ENCODE measurements around the gene TAS2R41.

Gene TAS2R41

GRCh38 chr7:143477501-143478150 lies at the start of gene TAS2R41:
Gene TAS2R41, plus strand, starts transcription at chr7:143477873. Its CDS starts 0 bp downstream, at chr7:143477873.
- Histone ChIP-seq H3K36me3 (ENCODE audit: control insufficient read depth, insufficient read depth, low read length) (no peaks in the 10 kb centered on the region), H3K4me1 (ENCODE audit: control insufficient read depth, insufficient read depth, low read length) (no peaks in the 10 kb centered on the region), H3K27me3 (ENCODE audit: control insufficient read depth, insufficient read depth, low read length) (no peaks in the 10 kb centered on the region), H3K9ac (ENCODE audit: low read length) (no peak within 1 kb of the TSS), H3K4me3 (ENCODE audit: low read length) (no peak within 1 kb of the TSS), H3K27ac (ENCODE audit: low read depth, low read length) (no peak within 1 kb of the TSS)

- Histone ChIP-seq H3K36me3 (ENCODE audit: control insufficient read depth, insufficient read depth, low read length) (no peaks in the 10 kb centered on the region), H3K4me3 (ENCODE audit: low read length) (no peak overlapping the region), H3K27me3 (ENCODE audit: control insufficient read depth, insufficient read depth, low read length) (no peaks in the 10 kb centered on the region), H3K9ac (ENCODE audit: low read length) (no peak overlapping the region), H3K4me1 (ENCODE audit: control insufficient read depth, insufficient read depth, low read length) (no peaks in the 10 kb centered on the region), H3K27ac (ENCODE audit: low read depth, low read length) (no peak overlapping the region)
These were observed 47.6 kb upstream of the TAS2R41 start for GRCh38 chr7:143429770-143430698.

GRCh38 chr7:143431109-143431508 lies 46.6 kb upstream of the TAS2R41 start:
- H3K27ac ChIP-seq (ENCODE audit: low read depth, low read length) = no peak overlapping the region
- H3K4me1 ChIP-seq (ENCODE audit: control insufficient read depth, insufficient read depth, low read length) = no peaks in the 10 kb centered on the region
- H3K9ac ChIP-seq (ENCODE audit: low read length) = no peak overlapping the region
- H3K27me3 ChIP-seq (ENCODE audit: control insufficient read depth, insufficient read depth, low read length) = no peaks in the 10 kb centered on the region
- H3K4me3 ChIP-seq (ENCODE audit: low read length) = no peak overlapping the region
- no peaks in the 10 kb centered on the region for H3K36me3 ChIP-seq (ENCODE audit: control insufficient read depth, insufficient read depth, low read length)

DNA sequence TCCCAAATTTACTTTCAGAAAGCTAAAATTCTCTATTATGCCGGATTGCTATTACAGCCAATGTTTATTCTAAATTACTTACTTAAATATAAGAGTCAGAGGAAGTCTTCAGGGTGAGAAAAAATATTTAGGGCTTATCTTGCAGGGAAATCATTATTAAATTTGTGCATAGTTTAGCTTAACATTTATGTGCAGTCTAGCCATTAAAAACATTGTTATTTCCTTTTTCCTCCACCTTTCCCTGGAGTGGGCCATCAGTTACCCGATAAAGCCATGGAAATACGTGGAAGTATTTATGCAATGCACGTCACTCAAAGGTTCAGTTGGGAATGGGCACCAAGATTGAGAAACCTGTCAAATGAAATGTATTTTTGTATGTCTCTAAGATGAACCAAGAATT lies 43.9 kb upstream of the TAS2R41 start:
- no peaks in the 10 kb centered on the region for H3K27me3 ChIP-seq (ENCODE audit: control insufficient read depth, insufficient read depth, low read length)
- no peak overlapping the region for H3K27ac ChIP-seq (ENCODE audit: low read depth, low read length)
- no peak overlapping the region for H3K4me3 ChIP-seq (ENCODE audit: low read length)
- H3K36me3 ChIP-seq (ENCODE audit: control insufficient read depth, insufficient read depth, low read length) = no peaks in the 10 kb centered on the region
- H3K9ac ChIP-seq (ENCODE audit: low read length) = no peak overlapping the region
- H3K4me1 ChIP-seq (ENCODE audit: control insufficient read depth, insufficient read depth, low read length) = no peaks in the 10 kb centered on the region

DNA sequence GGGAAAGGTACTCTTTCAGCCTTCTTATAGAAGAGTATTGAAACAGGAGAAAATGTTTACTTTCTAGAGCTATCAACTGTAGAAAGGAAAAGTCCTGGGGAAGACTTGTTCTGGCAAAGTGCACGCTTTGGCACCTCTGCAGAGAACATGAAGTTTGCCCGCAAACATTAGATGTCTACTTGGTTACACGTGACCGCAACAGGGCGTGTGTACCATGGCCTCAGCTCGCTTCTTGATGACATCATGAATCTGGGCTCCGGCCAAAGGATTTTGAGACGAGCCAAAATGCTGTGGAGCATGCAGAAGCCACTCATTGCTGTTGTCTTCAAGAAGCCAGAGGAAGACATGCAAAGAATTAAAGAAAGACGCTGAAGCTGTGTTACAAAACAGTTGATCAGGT lies 43.0 kb upstream of the TAS2R41 start:
- Histone ChIP-seq H3K27me3 (ENCODE audit: control insufficient read depth, insufficient read depth, low read length) (no peaks in the 10 kb centered on the region), H3K4me3 (ENCODE audit: low read length) (no peak overlapping the region), H3K4me1 (ENCODE audit: control insufficient read depth, insufficient read depth, low read length) (no peaks in the 10 kb centered on the region), H3K9ac (ENCODE audit: low read length) (no peak overlapping the region), H3K36me3 (ENCODE audit: control insufficient read depth, insufficient read depth, low read length) (no peaks in the 10 kb centered on the region), H3K27ac (ENCODE audit: low read depth, low read length) (no peak overlapping the region)

DNA sequence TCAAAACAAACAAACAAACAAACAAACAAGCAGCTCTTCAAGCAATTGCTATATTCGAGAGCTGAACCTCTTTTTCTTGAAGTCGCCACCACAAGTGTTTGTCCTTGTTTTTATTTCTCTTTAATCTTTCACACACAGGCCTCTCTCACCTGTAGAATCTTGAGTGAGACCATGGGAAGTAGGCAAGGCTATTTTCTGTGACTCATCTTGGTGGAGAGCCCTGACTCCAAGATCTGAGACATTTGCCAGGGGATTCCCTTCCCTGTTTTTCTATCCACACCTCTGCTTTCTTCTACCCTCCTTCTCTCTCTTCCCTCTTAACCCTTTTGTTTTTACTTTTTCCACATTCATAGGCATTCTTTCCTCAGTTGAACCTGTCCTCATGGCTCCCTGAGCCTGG lies 42.4 kb upstream of the TAS2R41 start:
- Histone ChIP-seq H3K27ac (ENCODE audit: low read depth, low read length) (no peak overlapping the region), H3K4me3 (ENCODE audit: low read length) (no peak overlapping the region), H3K36me3 (ENCODE audit: control insufficient read depth, insufficient read depth, low read length) (no peaks in the 10 kb centered on the region), H3K9ac (ENCODE audit: low read length) (no peak overlapping the region), H3K27me3 (ENCODE audit: control insufficient read depth, insufficient read depth, low read length) (no peaks in the 10 kb centered on the region), H3K4me1 (ENCODE audit: control insufficient read depth, insufficient read depth, low read length) (no peaks in the 10 kb centered on the region)

GRCh38 chr7:143436325-143436946 lies 41.2 kb upstream of the TAS2R41 start:
- H3K9ac ChIP-seq (ENCODE audit: low read length) = no peak overlapping the region
- no peak overlapping the region for H3K4me3 ChIP-seq (ENCODE audit: low read length)

GRCh38 chr7:143437578-143437977 lies 40.1 kb upstream of the TAS2R41 start:
- Histone ChIP-seq H3K4me1 (ENCODE audit: control insufficient read depth, insufficient read depth, low read length) (no peaks in the 10 kb centered on the region), H3K36me3 (ENCODE audit: control insufficient read depth, insufficient read depth, low read length) (no peaks in the 10 kb centered on the region), H3K4me3 (ENCODE audit: low read length) (no peak overlapping the region), H3K9ac (ENCODE audit: low read length) (no peak overlapping the region), H3K27ac (ENCODE audit: low read depth, low read length) (no peak overlapping the region), H3K27me3 (ENCODE audit: control insufficient read depth, insufficient read depth, low read length) (no peaks in the 10 kb centered on the region)

More at GRCh38 chr7:143436325-143436946, 41.2 kb upstream of the TAS2R41 start:
- Histone ChIP-seq H3K27ac (ENCODE audit: low read depth, low read length) (no peak overlapping the region), H3K4me1 (ENCODE audit: control insufficient read depth, insufficient read depth, low read length) (no peaks in the 10 kb centered on the region), H3K36me3 (ENCODE audit: control insufficient read depth, insufficient read depth, low read length) (no peaks in the 10 kb centered on the region), H3K27me3 (ENCODE audit: control insufficient read depth, insufficient read depth, low read length) (no peaks in the 10 kb centered on the region)

- H3K4me1 ChIP-seq (ENCODE audit: control insufficient read depth, insufficient read depth, low read length) = no peaks in the 10 kb centered on the region
These were observed 37.8 kb upstream of the TAS2R41 start for GRCh38 chr7:143439866-143440265.

GRCh38 chr7:143443153-143443552 lies 34.5 kb upstream of the TAS2R41 start, which contains the start of gene TAS2R60:
Gene TAS2R60, plus strand, starts transcription at chr7:143443453. Its CDS starts 0 bp downstream, at chr7:143443453.
- Histone ChIP-seq H3K36me3 (ENCODE audit: control insufficient read depth, insufficient read depth, low read length) (no peaks in the 10 kb centered on the region), H3K9ac (ENCODE audit: low read length) (no peak within 1 kb of the TSS), H3K27me3 (ENCODE audit: control insufficient read depth, insufficient read depth, low read length) (no peaks in the 10 kb centered on the region), H3K4me1 (ENCODE audit: control insufficient read depth, insufficient read depth, low read length) (no peaks in the 10 kb centered on the region), H3K4me3 (ENCODE audit: low read length) (no peak within 1 kb of the TSS), H3K27ac (ENCODE audit: low read depth, low read length) (no peak within 1 kb of the TSS)

More at GRCh38 chr7:143439866-143440265, 37.8 kb upstream of the TAS2R41 start:
- H3K27ac ChIP-seq (ENCODE audit: low read depth, low read length) = no peak overlapping the region
- H3K36me3 ChIP-seq (ENCODE audit: control insufficient read depth, insufficient read depth, low read length) = no peaks in the 10 kb centered on the region
- no peaks in the 10 kb centered on the region for H3K27me3 ChIP-seq (ENCODE audit: control insufficient read depth, insufficient read depth, low read length)
- no peak overlapping the region for H3K9ac ChIP-seq (ENCODE audit: low read length)
- H3K4me3 ChIP-seq (ENCODE audit: low read length) = no peak overlapping the region

DNA sequence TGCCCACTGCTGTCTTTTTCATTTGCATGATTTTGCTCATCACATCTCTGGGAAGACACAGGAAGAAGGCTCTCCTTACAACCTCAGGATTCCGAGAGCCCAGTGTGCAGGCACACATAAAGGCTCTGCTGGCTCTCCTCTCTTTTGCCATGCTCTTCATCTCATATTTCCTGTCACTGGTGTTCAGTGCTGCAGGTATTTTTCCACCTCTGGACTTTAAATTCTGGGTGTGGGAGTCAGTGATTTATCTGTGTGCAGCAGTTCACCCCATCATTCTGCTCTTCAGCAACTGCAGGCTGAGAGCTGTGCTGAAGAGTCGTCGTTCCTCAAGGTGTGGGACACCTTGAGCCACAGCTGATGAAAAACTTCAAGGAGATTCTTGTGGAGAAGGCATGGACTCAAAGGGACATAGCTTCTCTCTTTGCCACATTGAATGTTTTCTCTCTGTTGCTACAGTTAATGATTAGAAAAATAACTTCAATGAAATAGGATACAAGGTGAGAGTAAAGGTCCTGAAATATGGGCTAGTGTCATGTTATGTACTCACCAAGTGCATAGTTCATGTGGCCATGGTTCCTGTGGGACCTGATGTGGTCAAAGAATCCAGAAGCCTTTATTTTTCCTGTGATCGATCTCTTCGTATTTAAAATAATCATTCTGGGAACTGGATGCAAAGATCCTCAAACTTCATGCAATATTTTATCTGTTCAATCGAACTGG lies 33.5 kb upstream of the TAS2R41 start:
- no peak overlapping the region for H3K4me3 ChIP-seq (ENCODE audit: low read length)

DNA sequence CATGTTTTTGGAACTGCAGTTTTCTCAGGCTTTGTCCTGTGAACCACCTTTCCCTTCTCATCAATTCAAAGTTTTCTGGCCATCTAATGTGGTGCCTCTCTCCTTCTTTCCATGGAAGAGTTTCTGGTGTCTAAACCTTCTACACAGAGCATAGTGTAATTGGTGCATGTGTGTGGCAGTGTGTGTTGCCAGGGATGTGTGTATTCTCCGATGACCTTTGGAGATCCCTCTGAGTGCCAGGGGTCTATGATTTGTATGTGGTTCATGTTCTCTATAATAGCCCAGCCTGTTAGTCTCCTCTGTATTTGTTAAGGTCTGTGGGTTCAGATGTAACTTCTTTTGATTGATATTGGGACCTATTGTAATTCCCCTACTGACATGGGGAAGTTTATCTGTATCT lies 32.9 kb upstream of the TAS2R41 start:
- H3K27me3 ChIP-seq (ENCODE audit: control insufficient read depth, insufficient read depth, low read length) = no peaks in the 10 kb centered on the region
- H3K36me3 ChIP-seq (ENCODE audit: control insufficient read depth, insufficient read depth, low read length) = no peaks in the 10 kb centered on the region
- no peak overlapping the region for H3K9ac ChIP-seq (ENCODE audit: low read length)
- H3K4me1 ChIP-seq (ENCODE audit: control insufficient read depth, insufficient read depth, low read length) = no peaks in the 10 kb centered on the region
- H3K27ac ChIP-seq (ENCODE audit: low read depth, low read length) = no peak overlapping the region
- no peak overlapping the region for H3K4me3 ChIP-seq (ENCODE audit: low read length)

More for the DNA sequence above, 33.5 kb upstream of the TAS2R41 start:
- Histone ChIP-seq H3K36me3 (ENCODE audit: control insufficient read depth, insufficient read depth, low read length) (no peaks in the 10 kb centered on the region), H3K27ac (ENCODE audit: low read depth, low read length) (no peak overlapping the region), H3K4me1 (ENCODE audit: control insufficient read depth, insufficient read depth, low read length) (no peaks in the 10 kb centered on the region), H3K9ac (ENCODE audit: low read length) (no peak overlapping the region), H3K27me3 (ENCODE audit: control insufficient read depth, insufficient read depth, low read length) (no peaks in the 10 kb centered on the region)

Measured in rectal smooth muscle tissue (tissue), 1 donor.